ENCODE data around the gene MAD2L2. TPM values are rescaled to one million over a fixed set of nuclear protein-coding genes. Genes with fewer than 3 reads are reported as not detected.

Gene MAD2L2
- total RNA-seq, 1 donor from 2014 or later: 19.8 TPM

- Histone ChIP-seq H3K4me3 (ENCODE audit: low read length in 3 of 3) (no peak overlapping the region), H3K36me3 (ENCODE audit: control insufficient read depth in 3 of 3, insufficient read depth in 3 of 3, low read length in 3 of 3) (no peaks in the 10 kb centered on the region), H3K27ac (ENCODE audit: low read depth, low read length) (no peak overlapping the region), H3K9ac (ENCODE audit: low read depth in 1 of 3, low read length in 3 of 3) (no peak overlapping the region), H3K9me3 (ENCODE audit: control insufficient read depth in 3 of 3, low read length in 3 of 3) (no peaks in the 10 kb centered on the region), H3K27me3 (ENCODE audit: control insufficient read depth in 3 of 3, insufficient read depth in 3 of 3, low read length in 3 of 3) (peaks cover 0 to 20% (median 14%) of the 10 kb centered on the region in 3 donors), H3K4me1 (ENCODE audit: control insufficient read depth in 3 of 3, insufficient read depth in 3 of 3, low read length in 3 of 3) (peaks cover 0 to 2% (median 0%) of the 10 kb centered on the region in 3 donors)
Observed at GRCh38 chr1:11641776-11642305, 39.1 kb downstream of the MAD2L2 start.

GRCh38 chr1:11640944-11641343, 40.0 kb downstream of the MAD2L2 start:
- Histone ChIP-seq H3K9ac (ENCODE audit: low read depth in 1 of 3, low read length in 3 of 3) (no peak overlapping the region), H3K4me3 (ENCODE audit: low read length in 3 of 3) (no peak overlapping the region), H3K9me3 (ENCODE audit: control insufficient read depth in 3 of 3, low read length in 3 of 3) (no peaks in the 10 kb centered on the region), H3K36me3 (ENCODE audit: control insufficient read depth in 3 of 3, insufficient read depth in 3 of 3, low read length in 3 of 3) (no peaks in the 10 kb centered on the region), H3K27me3 (ENCODE audit: control insufficient read depth in 3 of 3, insufficient read depth in 3 of 3, low read length in 3 of 3) (peaks cover 0 to 19% (median 15%) of the 10 kb centered on the region in 3 donors), H3K4me1 (ENCODE audit: control insufficient read depth in 3 of 3, insufficient read depth in 3 of 3, low read length in 3 of 3) (peaks cover 0 to 2% (median 0%) of the 10 kb centered on the region in 3 donors), H3K27ac (ENCODE audit: low read depth, low read length) (no peak overlapping the region)

GRCh38 chr1:11640101-11640500, 40.8 kb downstream of the MAD2L2 start:
- no peak overlapping the region for H3K27ac ChIP-seq (ENCODE audit: low read depth, low read length)
- H3K4me1 ChIP-seq (ENCODE audit: control insufficient read depth in 3 of 3, insufficient read depth in 3 of 3, low read length in 3 of 3): peaks cover 0 to 2% (median 0%) of the 10 kb centered on the region in 3 donors
- H3K4me3 ChIP-seq (ENCODE audit: low read length in 3 of 3): no peak overlapping the region
- H3K36me3 ChIP-seq (ENCODE audit: control insufficient read depth in 3 of 3, insufficient read depth in 3 of 3, low read length in 3 of 3): no peaks in the 10 kb centered on the region
- H3K27me3 ChIP-seq (ENCODE audit: control insufficient read depth in 3 of 3, insufficient read depth in 3 of 3, low read length in 3 of 3): peaks cover 0 to 21% (median 15%) of the 10 kb centered on the region in 3 donors
- H3K9me3 ChIP-seq (ENCODE audit: control insufficient read depth in 3 of 3, low read length in 3 of 3): no peaks in the 10 kb centered on the region
- H3K9ac ChIP-seq (ENCODE audit: low read depth in 1 of 3, low read length in 3 of 3): no peak overlapping the region

DNA sequence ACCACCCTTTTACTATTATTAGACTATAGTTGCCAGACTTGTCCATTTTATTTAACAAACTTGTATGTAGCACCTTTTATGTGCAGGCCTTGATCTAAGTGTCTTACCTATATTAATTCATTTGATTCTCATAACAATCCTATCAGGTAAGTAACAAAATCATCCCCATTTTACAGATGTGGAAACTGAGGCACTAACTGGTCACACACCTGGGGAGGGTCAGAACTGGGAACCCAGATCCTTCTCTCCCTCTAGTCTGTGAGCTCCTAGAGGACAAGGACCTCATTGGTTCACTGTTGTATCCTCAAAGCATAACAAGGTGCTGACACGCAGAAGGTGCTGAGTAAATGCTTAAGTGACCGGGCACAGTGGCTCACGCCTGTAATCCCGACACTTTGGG, 41.6 kb downstream of the MAD2L2 start:
- no peaks in the 10 kb centered on the region for H3K9me3 ChIP-seq (ENCODE audit: control insufficient read depth in 3 of 3, low read length in 3 of 3)
- H3K36me3 ChIP-seq (ENCODE audit: control insufficient read depth in 3 of 3, insufficient read depth in 3 of 3, low read length in 3 of 3): no peaks in the 10 kb centered on the region
- H3K9ac ChIP-seq (ENCODE audit: low read depth in 1 of 3, low read length in 3 of 3): no peak overlapping the region
- H3K4me1 ChIP-seq (ENCODE audit: control insufficient read depth in 3 of 3, insufficient read depth in 3 of 3, low read length in 3 of 3): peaks cover 0 to 2% (median 0%) of the 10 kb centered on the region in 3 donors
- peaks cover 0 to 22% (median 18%) of the 10 kb centered on the region in 3 donors for H3K27me3 ChIP-seq (ENCODE audit: control insufficient read depth in 3 of 3, insufficient read depth in 3 of 3, low read length in 3 of 3)
- no peak overlapping the region for H3K4me3 ChIP-seq (ENCODE audit: low read length in 3 of 3)
- no peak overlapping the region for H3K27ac ChIP-seq (ENCODE audit: low read depth, low read length)

- H3K9ac ChIP-seq (ENCODE audit: low read depth in 1 of 3, low read length in 3 of 3): no peak overlapping the region
- no peaks in the 10 kb centered on the region for H3K36me3 ChIP-seq (ENCODE audit: control insufficient read depth in 3 of 3, insufficient read depth in 3 of 3, low read length in 3 of 3)
- H3K27ac ChIP-seq (ENCODE audit: low read depth, low read length): no peak overlapping the region
- peaks cover 0 to 2% (median 0%) of the 10 kb centered on the region in 3 donors for H3K4me1 ChIP-seq (ENCODE audit: control insufficient read depth in 3 of 3, insufficient read depth in 3 of 3, low read length in 3 of 3)
- H3K27me3 ChIP-seq (ENCODE audit: control insufficient read depth in 3 of 3, insufficient read depth in 3 of 3, low read length in 3 of 3): peaks cover 0 to 28% (median 23%) of the 10 kb centered on the region in 3 donors
- no peaks in the 10 kb centered on the region for H3K9me3 ChIP-seq (ENCODE audit: control insufficient read depth in 3 of 3, low read length in 3 of 3)
- H3K4me3 ChIP-seq (ENCODE audit: low read length in 3 of 3): no peak overlapping the region
Observed at GRCh38 chr1:11638121-11638520, 42.8 kb downstream of the MAD2L2 start.

- Histone ChIP-seq H3K4me3 (ENCODE audit: low read length in 3 of 3) (no peak overlapping the region), H3K9me3 (ENCODE audit: control insufficient read depth in 3 of 3, low read length in 3 of 3) (no peaks in the 10 kb centered on the region), H3K36me3 (ENCODE audit: control insufficient read depth in 3 of 3, insufficient read depth in 3 of 3, low read length in 3 of 3) (no peaks in the 10 kb centered on the region), H3K27me3 (ENCODE audit: control insufficient read depth in 3 of 3, insufficient read depth in 3 of 3, low read length in 3 of 3) (peaks cover 7 to 35% (median 31%) of the 10 kb centered on the region in 3 donors), H3K27ac (ENCODE audit: low read depth, low read length) (no peak overlapping the region), H3K9ac (ENCODE audit: low read depth in 1 of 3, low read length in 3 of 3) (no peak overlapping the region), H3K4me1 (ENCODE audit: control insufficient read depth in 3 of 3, insufficient read depth in 3 of 3, low read length in 3 of 3) (no peaks in the 10 kb centered on the region)
Observed at GRCh38 chr1:11634365-11635192, 46.4 kb downstream of the MAD2L2 start.

GRCh38 chr1:11629184-11630016, 51.5 kb downstream of the MAD2L2 start:
- no peak overlapping the region for H3K9ac ChIP-seq (ENCODE audit: low read depth in 1 of 3, low read length in 3 of 3)
- no peak overlapping the region for H3K27ac ChIP-seq (ENCODE audit: low read depth, low read length)
- H3K4me1 ChIP-seq (ENCODE audit: control insufficient read depth in 3 of 3, insufficient read depth in 3 of 3, low read length in 3 of 3): no peaks in the 10 kb centered on the region
- no peaks in the 10 kb centered on the region for H3K9me3 ChIP-seq (ENCODE audit: control insufficient read depth in 3 of 3, low read length in 3 of 3)
- no peaks in the 10 kb centered on the region for H3K36me3 ChIP-seq (ENCODE audit: control insufficient read depth in 3 of 3, insufficient read depth in 3 of 3, low read length in 3 of 3)
- no peak overlapping the region for H3K4me3 ChIP-seq (ENCODE audit: low read length in 3 of 3)
- peaks cover 12 to 34% (median 31%) of the 10 kb centered on the region in 3 donors for H3K27me3 ChIP-seq (ENCODE audit: control insufficient read depth in 3 of 3, insufficient read depth in 3 of 3, low read length in 3 of 3)

DNA sequence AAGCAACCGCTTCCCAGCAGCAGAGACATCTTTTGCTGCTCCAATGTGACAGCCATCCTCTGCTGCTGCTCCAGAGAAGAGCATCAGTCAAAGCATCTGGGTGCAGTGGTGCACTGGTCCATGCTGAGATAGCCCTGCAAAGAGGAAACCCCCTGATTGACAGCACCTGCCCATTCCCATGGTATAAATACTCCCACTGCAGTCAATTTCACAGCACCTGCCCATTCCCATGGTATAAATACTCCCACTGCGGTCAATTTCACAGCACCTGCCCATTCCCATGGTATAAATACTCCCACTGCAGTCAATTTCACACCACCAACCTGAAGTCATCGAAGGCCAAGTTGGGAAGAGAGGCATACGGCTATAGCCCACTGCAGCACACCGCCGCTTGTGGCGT, 52.2 kb downstream of the MAD2L2 start:
- no peaks in the 10 kb centered on the region for H3K4me1 ChIP-seq (ENCODE audit: control insufficient read depth in 3 of 3, insufficient read depth in 3 of 3, low read length in 3 of 3)

GRCh38 chr1:11626551-11626950, 54.4 kb downstream of the MAD2L2 start:
- peaks cover 22 to 35% (median 29%) of the 10 kb centered on the region in 3 donors for H3K27me3 ChIP-seq (ENCODE audit: control insufficient read depth in 3 of 3, insufficient read depth in 3 of 3, low read length in 3 of 3)
- H3K4me3 ChIP-seq (ENCODE audit: low read length in 3 of 3): no peak overlapping the region
- no peaks in the 10 kb centered on the region for H3K9me3 ChIP-seq (ENCODE audit: control insufficient read depth in 3 of 3, low read length in 3 of 3)
- no peaks in the 10 kb centered on the region for H3K4me1 ChIP-seq (ENCODE audit: control insufficient read depth in 3 of 3, insufficient read depth in 3 of 3, low read length in 3 of 3)
- no peaks in the 10 kb centered on the region for H3K36me3 ChIP-seq (ENCODE audit: control insufficient read depth in 3 of 3, insufficient read depth in 3 of 3, low read length in 3 of 3)
- H3K9ac ChIP-seq (ENCODE audit: low read depth in 1 of 3, low read length in 3 of 3): no peak overlapping the region
- no peak overlapping the region for H3K27ac ChIP-seq (ENCODE audit: low read depth, low read length)

More for the DNA sequence above, 52.2 kb downstream of the MAD2L2 start:
- Histone ChIP-seq H3K27ac (ENCODE audit: low read depth, low read length) (no peak overlapping the region), H3K9ac (ENCODE audit: low read depth in 1 of 3, low read length in 3 of 3) (no peak overlapping the region), H3K36me3 (ENCODE audit: control insufficient read depth in 3 of 3, insufficient read depth in 3 of 3, low read length in 3 of 3) (no peaks in the 10 kb centered on the region), H3K27me3 (ENCODE audit: control insufficient read depth in 3 of 3, insufficient read depth in 3 of 3, low read length in 3 of 3) (peaks cover 13 to 29% (median 25%) of the 10 kb centered on the region in 3 donors), H3K4me3 (ENCODE audit: low read length in 3 of 3) (no peak overlapping the region), H3K9me3 (ENCODE audit: control insufficient read depth in 3 of 3, low read length in 3 of 3) (no peaks in the 10 kb centered on the region)
